HEK293 (cell line): ENCODE data around the gene GCH1.

ENCODE experiments used
- CTCF ChIA-PET: fragments of 350-600 bp; formaldehyde crosslinking; extraction: SDS; loops from one replicate; lab custom pipeline; 2021; ENCODE audit warnings: antibody characterized with exemption; lab: Yijun Ruan, JAX
- POLR2A ChIA-PET: fragments of 300-600 bp; formaldehyde crosslinking; extraction: SDS; loops from one replicate; lab custom pipeline; 2020; ENCODE audit warnings: antibody characterized with exemption, inconsistent platforms; lab: Yijun Ruan, JAX
- H3K27ac ChIP-seq: fragments of 200-500 bp; sonication (Bioruptor generic); 2 replicates; pipeline ENCODE4 v1.5.1; 2014; ENCODE audit warnings: low read depth, low read length, control low read depth, inconsistent platforms; ENCODE audit errors: extremely low read depth
- H3K36me3 ChIP-seq, 2 experiments: fragments of 200-500 bp in 1 of 2; sonication (Bioruptor generic) in 1 of 2; 1 replicate in 1 of 2; 2 replicates in 1 of 2; pipeline ENCODE4 v1.5.1; 2014 to 2017; ENCODE audit warnings: inconsistent platforms in 2 of 2, low read length in 2 of 2; ENCODE audit not compliant: control insufficient read depth in 2 of 2, insufficient read depth in 1 of 2
- H3K4me1 ChIP-seq: fragments of 200-500 bp; sonication (Bioruptor generic); 2 replicates; pipeline ENCODE4 v1.5.1; 2014; ENCODE audit warnings: mild to moderate bottlenecking, low read length, inconsistent platforms; ENCODE audit not compliant: control insufficient read depth, insufficient read depth
- H3K4me3 ChIP-seq: 2 replicates; pipeline ENCODE4 v1.5.1; 2011; ENCODE audit warnings: low read depth, mild to moderate bottlenecking, control low read depth, low read length, moderate library complexity
- H3K9me3 ChIP-seq: fragments of 200-500 bp; sonication (Bioruptor generic); 2 replicates; pipeline ENCODE4 v1.5.1; 2014; ENCODE audit warnings: low read depth, low read length, inconsistent platforms; ENCODE audit not compliant: control insufficient read depth, insufficient read depth
- ELK4 ChIP-seq: IDR thresholded peaks from 2 replicates; pipeline ENCODE4 v1.6.1; 2011; ENCODE audit warnings: mild to moderate bottlenecking, low read depth, low read length, borderline replicate concordance
- GLIS1 ChIP-seq: fragments of 450-650 bp; formaldehyde crosslinking; IDR thresholded peaks from 2 replicates; pipeline ENCODE4 v1.5.1; 2016; ENCODE audit warnings: missing biosample characterization, missing genetic modification characterization
- HOXD13 ChIP-seq: sonication (generic); formaldehyde crosslinking; IDR thresholded peaks from 2 replicates; pipeline ENCODE4 v1.8.0; 2022; ENCODE audit warnings: missing genetic modification reagents, borderline replicate concordance
- INSM2 ChIP-seq: fragments of 450-650 bp; formaldehyde crosslinking; IDR thresholded peaks from 2 replicates; pipeline ENCODE4 v1.5.1; 2016; ENCODE audit warnings: missing biosample characterization, missing genetic modification characterization
- KLF8 ChIP-seq: fragments of 450-650 bp; formaldehyde crosslinking; IDR thresholded peaks from 2 replicates; pipeline ENCODE4 v1.5.1; 2016; ENCODE audit warnings: missing biosample characterization, missing genetic modification characterization
- YY2 ChIP-seq: fragments of 450-650 bp; formaldehyde crosslinking; IDR thresholded peaks from 2 replicates; pipeline ENCODE4 v1.5.1; 2016; ENCODE audit warnings: missing biosample characterization, missing genetic modification characterization
- ZBTB20 ChIP-seq: fragments of 450-650 bp; formaldehyde crosslinking; IDR thresholded peaks from 2 replicates; pipeline ENCODE4 v1.5.1; 2016; ENCODE audit warnings: missing biosample characterization, missing genetic modification characterization
- ZFP37 ChIP-seq: fragments of 450-650 bp; formaldehyde crosslinking; IDR thresholded peaks from 2 replicates; pipeline ENCODE4 v1.5.1; 2016; ENCODE audit warnings: missing biosample characterization, missing genetic modification characterization
- ZIC2 ChIP-seq: fragments of 450-650 bp; formaldehyde crosslinking; IDR thresholded peaks from 2 replicates; pipeline ENCODE4 v1.5.1; 2016; ENCODE audit warnings: missing biosample characterization, missing genetic modification characterization
- ZNF146 ChIP-seq: fragments of 450-650 bp; formaldehyde crosslinking; IDR thresholded peaks from 2 replicates; pipeline ENCODE4 v1.5.1; 2016; ENCODE audit warnings: missing biosample characterization, missing genetic modification characterization
- ZNF202 ChIP-seq: fragments of 450-650 bp; formaldehyde crosslinking; IDR thresholded peaks from 2 replicates; pipeline ENCODE4 v1.5.1; 2016; ENCODE audit warnings: missing biosample characterization, missing genetic modification characterization, borderline replicate concordance
- ZNF266 ChIP-seq: fragments of 450-650 bp; formaldehyde crosslinking; IDR thresholded peaks from 2 replicates; pipeline ENCODE4 v1.5.1; 2016; ENCODE audit warnings: missing biosample characterization, missing genetic modification characterization, low read depth
- ZNF280C ChIP-seq: fragments of 450-650 bp; formaldehyde crosslinking; IDR thresholded peaks from 2 replicates; pipeline ENCODE4 v1.5.1; 2016; ENCODE audit warnings: missing biosample characterization, missing genetic modification characterization
- ZNF354C ChIP-seq: fragments of 450-650 bp; formaldehyde crosslinking; IDR thresholded peaks from 2 replicates; pipeline ENCODE4 v1.5.1; 2016; ENCODE audit warnings: missing biosample characterization, missing genetic modification characterization, low read depth, borderline replicate concordance
- ZNF362 ChIP-seq: fragments of 450-650 bp; formaldehyde crosslinking; IDR thresholded peaks from 2 replicates; pipeline ENCODE4 v1.5.1; 2016; ENCODE audit warnings: missing biosample characterization, missing genetic modification characterization
- ZNF473 ChIP-seq: fragments of 450-650 bp; formaldehyde crosslinking; IDR thresholded peaks from 2 replicates; pipeline ENCODE4 v1.5.1; 2017; ENCODE audit warnings: missing biosample characterization, missing genetic modification characterization
- ZNF555 ChIP-seq: fragments of 450-650 bp; formaldehyde crosslinking; conservative IDR thresholded peaks from 2 replicates; pipeline ENCODE4 v1.5.1; 2017; ENCODE audit warnings: missing biosample characterization, mild to moderate bottlenecking, missing genetic modification characterization, inconsistent platforms
- ZNF596 ChIP-seq: fragments of 450-650 bp; IDR thresholded peaks from 2 replicates; pipeline ENCODE4 v1.5.0; 2018; ENCODE audit warnings: missing biosample characterization, mild to moderate bottlenecking, missing genetic modification characterization, moderate library complexity
- ZNF610 ChIP-seq: fragments of 450-650 bp; formaldehyde crosslinking; IDR thresholded peaks from 2 replicates; pipeline ENCODE4 v1.5.1; 2016; ENCODE audit warnings: missing biosample characterization, missing genetic modification characterization, borderline replicate concordance
- ZNF621 ChIP-seq: fragments of 450-650 bp; formaldehyde crosslinking; IDR thresholded peaks from 2 replicates; pipeline ENCODE4 v1.5.1; 2017; ENCODE audit warnings: missing biosample characterization, missing genetic modification characterization
- ZNF639 ChIP-seq: fragments of 450-650 bp; formaldehyde crosslinking; IDR thresholded peaks from 2 replicates; pipeline ENCODE4 v1.5.1; 2016; ENCODE audit warnings: missing biosample characterization, missing genetic modification characterization
- ZNF707 ChIP-seq: fragments of 450-650 bp; formaldehyde crosslinking; IDR thresholded peaks from 2 replicates; pipeline ENCODE4 v1.5.1; 2016; ENCODE audit warnings: missing biosample characterization, missing genetic modification characterization
- ZNF785 ChIP-seq: fragments of 450-650 bp; formaldehyde crosslinking; IDR thresholded peaks from 2 replicates; pipeline ENCODE4 v1.5.1; 2016; ENCODE audit warnings: missing biosample characterization, missing genetic modification characterization
- ZNF843 ChIP-seq: fragments of 450-650 bp; formaldehyde crosslinking; IDR thresholded peaks from 2 replicates; pipeline ENCODE4 v1.5.1; 2016; ENCODE audit warnings: missing biosample characterization, missing genetic modification characterization

The GCH1 gene

GRCh38 chr14:54809767-54810166, 92.9 kb downstream of the GCH1 start (continued):
- TF ChIP-seq ZNF843: no peak
- TF ChIP-seq ZNF146 (tag by site-specific recombination): no peak
- no peak for TF ChIP-seq ZNF362 (tag by site-specific recombination)
- no peak for TF ChIP-seq ZNF473 (tag by site-specific recombination)
- TF ChIP-seq ZNF280C: no peak
- TF ChIP-seq HOXD13 (CRISPR knock-in tag): no peak
- no peak for TF ChIP-seq ZNF266 (tag by site-specific recombination)
- no peak for TF ChIP-seq ZBTB20
- TF ChIP-seq INSM2 (tag by site-specific recombination): no peak
- no peak for TF ChIP-seq ZNF354C

GRCh38 chr14:54808326-54809161, 94.1 kb downstream of the GCH1 start:
- H3K27ac ChIP-seq: no peak overlapping the region
- ChIA-PET POLR2A (no interaction called here), CTCF (interaction anchor here (0.7 to 2.2 kb wide), 6 partner anchors 8 to 608 kb away, joined by 3 to 14 read pairs (median 3); no protein-coding TSS in a partner anchor)
- TF ChIP-seq ZNF202 (no peak), YY2 (tag by site-specific recombination) (no peak), ZNF555 (tag by site-specific recombination) (no peak), ZNF785 (no peak), ZNF707 (tag by site-specific recombination) (no peak), ZNF621 (tag by site-specific recombination) (no peak), ZFP37 (no peak), ZNF610 (tag by site-specific recombination) (no peak), ELK4 (no peak), GLIS1 (tag by site-specific recombination) (0 out of 2 replicates have a peak, but pooled peaks have one; percentile 9), ZBTB20 (no peak), ZNF639 (no peak), KLF8 (tag by site-specific recombination) (no peak), ZIC2 (peak; percentile 69), ZNF596 (tag by site-specific recombination) (no peak)
- no peaks in the 10 kb centered on the region for H3K36me3 ChIP-seq
- no peak overlapping the region for H3K4me3 ChIP-seq
- H3K4me1 ChIP-seq: no peaks in the 10 kb centered on the region
- H3K9me3 ChIP-seq: no peaks in the 10 kb centered on the region
